Measurements from ENCODE around the gene BIRC5. TPM values are rescaled to one million over a fixed set of nuclear protein-coding genes. Genes with fewer than 3 reads are reported as not detected.
"Not testable (repeated sequence)": the region's sequence is repeated elsewhere in the genome, so short reads cannot be mapped to it uniquely, and the experiment has no call there.

BIRC5 gene
- total RNA-seq, 1 donor from 2014 or later = 22.0 TPM

DNA sequence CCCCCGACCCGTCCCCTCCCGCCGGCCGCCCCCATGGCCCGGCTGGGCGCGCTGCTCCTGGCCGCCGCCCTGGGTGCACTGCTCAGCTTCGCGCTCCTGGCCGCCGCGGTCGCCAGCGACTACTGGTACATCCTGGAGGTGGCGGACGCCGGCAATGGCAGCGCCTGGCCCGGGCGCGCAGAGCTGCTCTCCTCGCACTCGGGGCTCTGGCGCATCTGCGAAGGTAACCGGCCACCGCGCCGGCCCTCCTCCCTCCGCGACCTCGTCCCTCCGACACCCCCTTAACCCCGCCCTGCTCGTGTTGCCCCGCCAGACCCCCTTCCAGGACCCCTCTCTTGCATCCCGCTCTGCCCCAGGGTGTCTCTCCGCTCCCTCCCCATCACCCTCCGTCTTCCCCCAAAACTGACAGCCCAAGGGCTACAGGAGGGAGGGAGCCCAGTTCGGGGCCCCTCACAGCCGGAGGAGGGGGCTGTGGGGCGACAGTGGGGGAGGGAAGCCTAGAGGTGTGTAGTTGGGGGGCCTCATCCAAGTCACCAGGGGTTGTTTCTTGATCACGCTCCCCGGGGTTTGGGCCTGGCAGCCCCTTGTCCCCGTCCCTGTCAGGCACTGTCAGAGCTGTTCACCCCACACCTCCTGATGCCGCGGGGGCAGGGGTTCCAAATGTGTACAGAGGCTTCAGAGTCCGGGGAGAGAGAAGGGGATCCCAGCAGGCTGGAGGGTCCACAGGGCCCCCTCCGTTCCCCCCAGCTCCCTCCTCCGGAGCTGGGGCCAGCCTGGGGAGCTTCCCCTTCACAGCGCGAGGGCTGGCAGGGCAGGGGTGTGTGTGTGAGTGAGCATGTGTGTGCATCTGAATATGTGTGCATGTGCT is 18.2 kb downstream of the BIRC5 start:
- Mint-ChIP-seq H3K4me3 (ENCODE audit: unreplicated experiment) (peak overlapping the region; percentile 89), H3K4me1 (ENCODE audit: unreplicated experiment) (peaks cover 21% of the 10 kb centered on the region), H3K9me3 (ENCODE audit: unreplicated experiment) (no peaks in the 10 kb centered on the region), H3K27ac (ENCODE audit: unreplicated experiment) (no peak overlapping the region), H3K36me3 (ENCODE audit: low read depth, unreplicated experiment) (peaks cover 4% of the 10 kb centered on the region), H3K27me3 (ENCODE audit: unreplicated experiment) (peaks cover 15% of the 10 kb centered on the region)
- DNase-seq (ENCODE audit: low spot score) = peak; percentile 51
- TF ChIP-seq, protein P1, sequence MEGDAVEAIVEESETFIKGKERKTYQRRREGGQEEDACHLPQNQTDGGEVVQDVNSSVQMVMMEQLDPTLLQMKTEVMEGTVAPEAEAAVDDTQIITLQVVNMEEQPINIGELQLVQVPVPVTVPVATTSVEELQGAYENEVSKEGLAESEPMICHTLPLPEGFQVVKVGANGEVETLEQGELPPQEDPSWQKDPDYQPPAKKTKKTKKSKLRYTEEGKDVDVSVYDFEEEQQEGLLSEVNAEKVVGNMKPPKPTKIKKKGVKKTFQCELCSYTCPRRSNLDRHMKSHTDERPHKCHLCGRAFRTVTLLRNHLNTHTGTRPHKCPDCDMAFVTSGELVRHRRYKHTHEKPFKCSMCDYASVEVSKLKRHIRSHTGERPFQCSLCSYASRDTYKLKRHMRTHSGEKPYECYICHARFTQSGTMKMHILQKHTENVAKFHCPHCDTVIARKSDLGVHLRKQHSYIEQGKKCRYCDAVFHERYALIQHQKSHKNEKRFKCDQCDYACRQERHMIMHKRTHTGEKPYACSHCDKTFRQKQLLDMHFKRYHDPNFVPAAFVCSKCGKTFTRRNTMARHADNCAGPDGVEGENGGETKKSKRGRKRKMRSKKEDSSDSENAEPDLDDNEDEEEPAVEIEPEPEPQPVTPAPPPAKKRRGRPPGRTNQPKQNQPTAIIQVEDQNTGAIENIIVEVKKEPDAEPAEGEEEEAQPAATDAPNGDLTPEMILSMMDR (IDR thresholded peaks at IDR 0.05; ENCODE audit: unreplicated experiment) = no peak

DNA sequence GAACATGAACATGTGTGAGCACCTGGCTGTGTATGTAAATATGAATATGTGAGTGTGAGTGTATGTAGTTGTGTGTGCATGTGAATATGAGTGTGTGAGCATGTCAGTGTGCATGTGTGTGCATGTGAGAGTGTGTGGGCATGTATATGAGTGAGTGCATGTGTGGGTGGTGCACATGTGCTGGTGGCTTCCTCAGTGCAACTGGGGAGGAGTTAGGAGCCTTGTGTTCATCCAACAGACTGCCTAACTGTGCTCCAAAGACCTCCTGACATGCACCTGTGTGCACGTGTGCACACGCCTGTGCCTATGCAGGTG is 18.8 kb downstream of the BIRC5 start:
- Mint-ChIP-seq H3K4me1 (ENCODE audit: unreplicated experiment) (peaks cover 15% of the 10 kb centered on the region), H3K27ac (ENCODE audit: unreplicated experiment) (peak overlapping the region; percentile 61), H3K9me3 (ENCODE audit: unreplicated experiment) (no peaks in the 10 kb centered on the region), H3K36me3 (ENCODE audit: low read depth, unreplicated experiment) (peaks cover 4% of the 10 kb centered on the region), H3K4me3 (ENCODE audit: unreplicated experiment) (peak overlapping the region; percentile 89), H3K27me3 (ENCODE audit: unreplicated experiment) (peaks cover 13% of the 10 kb centered on the region)
- TF ChIP-seq, protein P1 (IDR thresholded peaks at IDR 0.05; ENCODE audit: unreplicated experiment) = no peak
- DNase-seq (ENCODE audit: low spot score) = no peak

DNA sequence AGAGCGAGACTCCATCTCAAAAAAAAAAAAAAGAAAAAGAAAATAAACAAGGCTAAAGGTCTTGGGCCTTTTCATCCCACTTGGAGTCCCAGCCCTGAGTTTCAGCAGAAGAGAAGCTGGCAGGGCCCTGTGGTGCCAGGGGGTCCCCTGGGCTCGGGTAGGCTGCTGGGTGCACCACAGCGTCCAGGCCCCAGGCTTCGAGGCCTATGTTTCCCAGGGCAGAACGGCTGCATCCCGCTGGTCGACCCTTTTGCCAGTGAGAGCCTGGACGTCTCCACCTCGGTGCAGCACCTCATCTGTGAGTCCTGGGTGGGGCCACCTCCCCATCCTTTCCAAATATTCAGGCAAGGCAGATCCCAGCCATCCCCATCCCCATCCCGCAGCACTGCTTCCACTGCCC is 19.6 kb downstream of the BIRC5 start:
- Mint-ChIP-seq H3K4me3 (ENCODE audit: unreplicated experiment) (peak overlapping the region; percentile 37), H3K4me1 (ENCODE audit: unreplicated experiment) (peaks cover 15% of the 10 kb centered on the region), H3K27ac (ENCODE audit: unreplicated experiment) (no peak overlapping the region), H3K9me3 (ENCODE audit: unreplicated experiment) (no peaks in the 10 kb centered on the region), H3K36me3 (ENCODE audit: low read depth, unreplicated experiment) (peaks cover 4% of the 10 kb centered on the region), H3K27me3 (ENCODE audit: unreplicated experiment) (peaks cover 15% of the 10 kb centered on the region)
- no peak for DNase-seq (ENCODE audit: low spot score)
- TF ChIP-seq, protein P1 (IDR thresholded peaks at IDR 0.05; ENCODE audit: unreplicated experiment) = no peak

DNA sequence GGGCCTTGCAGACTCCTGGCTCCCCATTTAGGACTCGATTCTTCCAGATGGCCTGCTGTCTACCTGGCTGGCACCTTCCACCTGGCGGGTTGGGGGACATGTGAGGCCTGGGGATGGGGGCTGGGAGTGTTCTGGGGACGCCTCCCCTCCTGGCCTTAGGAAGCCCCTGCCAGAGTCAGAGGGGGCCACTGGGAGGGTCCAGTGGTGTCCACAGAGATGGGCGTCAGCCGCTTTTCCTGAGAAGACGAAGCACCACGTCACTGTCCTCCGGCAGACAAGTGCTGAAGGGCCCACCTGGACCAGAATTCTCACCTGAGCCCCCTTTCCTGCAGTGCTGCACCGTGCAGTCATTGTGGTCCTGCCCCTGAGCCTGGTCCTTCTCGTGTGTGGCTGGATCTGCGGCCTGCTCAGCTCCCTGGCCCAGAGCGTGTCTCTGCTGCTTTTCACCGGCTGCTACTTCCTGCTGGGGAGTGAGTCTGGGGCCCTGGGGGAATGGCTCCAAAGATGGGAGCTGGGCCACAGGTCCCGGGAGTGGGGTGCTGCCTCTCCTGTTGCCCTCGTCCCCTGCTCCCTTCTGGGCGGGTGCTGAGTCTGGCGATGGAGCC is 20.3 kb downstream of the BIRC5 start:
- peaks cover 15% of the 10 kb centered on the region for H3K4me1 Mint-ChIP-seq (ENCODE audit: unreplicated experiment)
- peaks cover 15% of the 10 kb centered on the region for H3K27me3 Mint-ChIP-seq (ENCODE audit: unreplicated experiment)
- H3K4me3 Mint-ChIP-seq (ENCODE audit: unreplicated experiment) = no peak overlapping the region
- TF ChIP-seq, protein P1 (IDR thresholded peaks at IDR 0.05; ENCODE audit: unreplicated experiment) = no peak
- H3K9me3 Mint-ChIP-seq (ENCODE audit: unreplicated experiment) = no peaks in the 10 kb centered on the region
- DNase-seq (ENCODE audit: low spot score) = no peak
- H3K36me3 Mint-ChIP-seq (ENCODE audit: low read depth, unreplicated experiment) = peaks cover 4% of the 10 kb centered on the region
- no peak overlapping the region for H3K27ac Mint-ChIP-seq (ENCODE audit: unreplicated experiment)

DNA sequence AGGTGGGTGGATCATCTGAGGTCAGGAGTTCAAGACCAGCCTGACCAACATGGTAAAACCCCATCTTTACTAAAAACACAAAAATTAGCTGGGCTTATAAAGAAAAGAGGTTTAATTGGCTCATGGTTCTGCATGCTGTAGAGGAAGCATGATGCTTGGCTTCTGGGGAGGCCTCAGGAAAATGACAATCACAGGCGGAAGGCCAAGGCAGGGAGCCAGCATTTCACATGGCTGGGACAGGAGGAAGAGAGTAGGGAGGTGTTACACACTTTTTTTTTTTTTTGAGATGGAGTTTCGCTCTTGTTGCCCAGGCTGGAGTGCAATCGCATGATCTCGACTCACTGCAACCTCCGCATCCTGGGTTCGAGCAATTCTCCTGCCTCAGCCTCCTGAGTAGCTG is 21.0 kb downstream of the BIRC5 start:
- H3K4me3 Mint-ChIP-seq (ENCODE audit: unreplicated experiment) = peak overlapping the region; percentile 23
- not testable (repeated sequence) for DNase-seq (ENCODE audit: low spot score); H3K9me3 Mint-ChIP-seq (ENCODE audit: unreplicated experiment); H3K27ac Mint-ChIP-seq (ENCODE audit: unreplicated experiment); H3K36me3 Mint-ChIP-seq (ENCODE audit: low read depth, unreplicated experiment)
- H3K4me1 Mint-ChIP-seq (ENCODE audit: unreplicated experiment) = peaks cover 15% of the 10 kb centered on the region
- peaks cover 15% of the 10 kb centered on the region for H3K27me3 Mint-ChIP-seq (ENCODE audit: unreplicated experiment)

Measured in endothelial cell (in vitro differentiated cells).